GM19463 (cell line): ENCODE measurements around the gene HS2ST1.

ENCODE experiments used
- ATAC-seq: cut with Tn5 transposase; IDR thresholded peaks from one replicate; pipeline ENCODE4 v1.9.1; 2021; ENCODE audit warnings: mild to moderate bottlenecking, moderate library complexity; ENCODE audit not compliant: unreplicated experiment

The HS2ST1 gene

DNA sequence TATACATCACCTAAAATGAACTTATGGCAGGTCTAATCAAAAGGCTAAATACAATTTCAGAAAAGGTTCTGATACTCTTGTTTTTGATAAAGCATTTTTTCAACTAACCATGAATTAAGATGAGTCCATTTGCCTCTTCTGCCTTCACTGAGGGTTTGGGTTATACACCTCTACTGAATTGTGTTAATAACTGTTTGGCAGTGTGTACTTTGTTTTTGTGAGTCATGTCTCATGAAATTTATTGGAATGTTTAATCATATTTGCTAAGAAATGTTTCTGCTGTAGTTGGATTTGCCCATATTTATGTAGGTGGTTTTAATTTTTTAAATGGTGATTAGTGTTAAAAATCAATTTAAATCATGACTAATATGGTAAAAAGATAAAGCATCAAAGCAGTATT, 190.5 kb downstream of the HS2ST1 start:
- no peak for ATAC-seq

DNA sequence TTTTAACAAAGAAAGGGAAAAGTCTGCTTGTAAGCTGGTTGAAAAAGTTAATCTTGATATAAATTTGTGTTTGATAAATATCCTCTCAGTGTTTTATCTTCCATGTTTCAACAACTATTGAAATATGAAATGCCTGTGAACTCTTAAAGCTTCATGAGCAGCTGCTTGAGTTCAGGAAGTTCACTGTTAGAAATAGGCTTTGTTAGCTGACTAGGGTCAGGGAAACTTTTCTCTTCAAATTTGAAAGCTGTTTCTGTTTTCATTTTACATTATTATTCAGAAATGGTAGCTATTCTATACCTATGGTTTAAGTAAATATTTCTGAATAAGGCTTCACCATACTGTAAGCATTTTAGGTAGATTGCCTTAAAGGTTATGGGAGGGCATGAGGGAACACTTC, 191.7 kb downstream of the HS2ST1 start:
- ATAC-seq, result no peak

- ATAC-seq, result no peak
Observed at GRCh38 chr1:87106867-87107266, 192.4 kb downstream of the HS2ST1 start.

GRCh38 chr1:87108228-87108627, 193.8 kb downstream of the HS2ST1 start:
- no peak for ATAC-seq

DNA sequence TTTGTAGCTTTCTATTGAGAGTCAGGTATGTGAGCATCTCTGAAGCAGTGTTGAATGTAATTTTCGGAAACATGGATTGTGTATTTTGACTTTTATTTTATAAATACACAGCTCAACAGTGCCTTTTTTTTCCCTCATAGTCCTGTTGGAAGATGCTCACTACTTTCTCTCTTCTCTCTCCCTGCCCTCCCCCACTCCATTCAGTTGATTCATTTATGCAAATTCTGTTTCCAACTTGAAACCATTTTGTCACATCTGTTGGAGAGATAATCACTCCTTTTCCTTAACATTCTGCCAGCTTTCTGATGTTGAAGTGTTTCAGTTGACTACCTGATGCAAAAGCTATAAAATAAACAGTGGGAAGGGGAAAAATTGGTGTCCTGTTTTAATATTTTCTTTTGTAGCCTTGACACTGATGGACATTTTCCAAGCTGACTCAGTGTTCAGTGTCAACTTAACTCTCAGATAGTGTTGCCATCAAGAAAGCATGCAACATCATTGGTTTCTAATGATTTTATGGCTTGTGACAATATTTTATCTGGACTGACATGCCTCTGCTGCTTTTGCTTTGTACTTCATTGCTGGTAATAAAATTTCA, 194.5 kb downstream of the HS2ST1 start:
- no peak for ATAC-seq

DNA sequence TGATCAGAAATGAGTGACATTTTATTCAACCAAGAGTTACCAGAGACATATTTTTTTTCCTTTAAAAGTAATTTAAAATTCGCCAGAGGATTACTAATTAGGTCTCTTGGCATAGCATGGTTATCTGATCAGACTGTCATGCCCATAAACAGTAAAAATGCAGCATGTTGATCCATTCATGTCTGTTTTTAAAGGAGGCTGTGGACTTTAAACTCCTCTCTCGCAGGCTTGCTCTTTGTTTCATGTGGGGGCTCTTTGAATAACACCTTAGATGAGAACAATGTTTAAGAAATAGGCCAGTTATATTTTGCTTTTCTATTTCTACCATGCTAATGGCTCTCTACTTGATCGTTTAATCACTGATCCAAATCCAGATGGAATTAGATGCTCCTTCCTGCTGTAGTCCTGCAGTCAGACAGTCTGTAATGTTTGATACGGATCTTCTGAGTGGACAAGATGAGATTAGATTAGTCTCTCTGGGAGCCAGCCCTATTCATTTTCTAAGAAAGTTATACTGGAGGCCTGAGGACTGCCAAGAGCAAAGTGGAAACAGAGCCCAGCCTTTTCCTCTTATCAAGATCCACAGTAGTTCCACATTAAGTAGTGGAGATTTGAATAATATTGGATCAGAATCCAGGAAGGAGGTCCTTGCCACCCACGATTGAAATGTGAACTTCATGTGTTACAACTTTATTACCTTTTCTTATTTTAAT, 197.4 kb downstream of the HS2ST1 start:
- no peak for ATAC-seq

- no peak for ATAC-seq
Observed at GRCh38 chr1:87113313-87113712, 198.9 kb downstream of the HS2ST1 start.

DNA sequence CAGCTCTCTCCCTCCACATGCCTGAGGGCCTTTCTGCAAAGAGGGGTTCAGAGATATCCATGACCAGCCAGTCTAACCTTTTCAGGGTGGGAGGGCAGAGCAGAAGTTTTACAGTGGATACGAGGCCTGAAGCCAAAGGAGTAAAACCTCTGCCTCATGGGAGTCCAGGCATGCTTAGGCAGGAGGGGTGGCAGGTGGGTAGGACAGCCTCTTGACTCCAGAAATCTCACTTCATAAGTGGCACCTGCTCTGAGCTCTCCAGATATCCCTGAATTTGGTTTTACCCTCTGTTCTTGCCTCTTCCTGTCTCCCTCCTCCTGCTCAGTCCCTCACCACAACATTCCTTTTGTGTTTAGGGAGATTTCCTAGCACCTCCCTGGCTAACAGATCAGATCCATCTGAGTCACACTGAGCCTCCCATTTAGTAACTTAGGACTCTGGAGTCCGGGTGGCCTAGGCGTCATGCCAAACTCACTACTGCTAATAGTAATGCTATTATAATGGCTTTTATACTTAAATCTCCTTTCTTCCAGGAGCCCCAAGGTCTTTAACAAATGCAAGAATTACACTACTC, 201.0 kb downstream of the HS2ST1 start:
- no peak for ATAC-seq

GRCh38 chr1:87115891-87116290, 201.5 kb downstream of the HS2ST1 start:
- no peak for ATAC-seq

GRCh38 chr1:87117761-87118368, 203.4 kb downstream of the HS2ST1 start:
- ATAC-seq, result no peak

GRCh38 chr1:87119541-87120140, 205.2 kb downstream of the HS2ST1 start:
- ATAC-seq, result no peak

DNA sequence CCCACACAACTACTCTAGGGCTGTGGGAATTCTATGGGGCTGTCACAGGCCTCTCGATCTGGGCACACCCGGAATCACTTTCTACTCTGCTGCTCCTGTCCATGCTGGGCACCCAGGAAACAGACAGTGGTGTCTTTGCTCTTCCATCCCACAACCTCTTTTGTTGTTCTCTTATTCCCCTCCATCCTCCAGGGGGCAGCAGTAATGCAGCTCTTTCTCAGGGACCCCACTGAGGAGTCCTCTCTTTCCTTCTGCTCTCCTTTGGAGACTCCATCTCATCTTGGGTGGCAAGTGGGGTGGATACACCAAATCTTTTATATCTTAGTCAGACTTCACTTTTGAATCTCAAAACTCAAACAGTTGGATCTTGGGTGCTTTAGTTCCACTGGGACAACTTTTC, 206.3 kb downstream of the HS2ST1 start:
- ATAC-seq, result no peak

DNA sequence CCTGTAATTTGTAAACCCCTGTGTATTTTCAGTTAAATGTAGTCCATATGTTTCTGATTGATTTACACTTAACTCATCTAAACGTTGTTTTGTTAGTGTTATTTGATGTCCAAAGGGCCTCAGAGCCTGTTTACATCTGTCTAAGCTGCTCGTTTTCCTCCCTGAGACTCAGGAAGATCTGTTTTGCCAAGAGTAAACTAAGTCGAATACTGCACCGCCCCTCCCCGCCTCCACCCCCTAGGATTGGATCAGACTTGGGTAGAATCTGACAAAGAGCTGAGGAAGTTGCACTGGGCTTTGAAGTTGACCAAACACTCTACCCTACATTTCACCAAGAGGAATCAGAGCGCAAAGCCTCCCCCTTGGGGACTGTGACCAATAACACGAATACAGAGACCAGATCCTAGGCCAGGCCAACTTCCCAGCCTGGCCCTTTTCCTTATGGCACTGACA, 207.3 kb downstream of the HS2ST1 start:
- no peak for ATAC-seq

DNA sequence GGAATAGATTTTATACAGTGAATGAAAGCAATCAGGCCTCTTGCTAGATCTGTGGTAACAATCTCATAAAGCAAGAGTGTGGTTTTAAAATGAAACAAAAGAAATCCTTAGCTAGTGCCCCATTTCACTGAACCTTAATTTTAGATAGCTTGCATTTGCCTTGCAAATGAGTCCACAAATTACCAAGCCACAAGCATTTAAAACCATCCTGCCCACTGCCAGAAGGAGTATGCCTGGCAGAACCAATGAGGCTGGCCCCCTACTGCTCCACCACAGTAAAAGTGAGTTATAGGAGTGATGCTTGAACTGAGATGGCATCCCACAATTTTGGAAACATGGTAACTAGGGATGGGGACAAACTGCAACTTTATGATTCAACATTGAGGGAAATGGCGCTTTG, 207.8 kb downstream of the HS2ST1 start:
- ATAC-seq, result no peak

DNA sequence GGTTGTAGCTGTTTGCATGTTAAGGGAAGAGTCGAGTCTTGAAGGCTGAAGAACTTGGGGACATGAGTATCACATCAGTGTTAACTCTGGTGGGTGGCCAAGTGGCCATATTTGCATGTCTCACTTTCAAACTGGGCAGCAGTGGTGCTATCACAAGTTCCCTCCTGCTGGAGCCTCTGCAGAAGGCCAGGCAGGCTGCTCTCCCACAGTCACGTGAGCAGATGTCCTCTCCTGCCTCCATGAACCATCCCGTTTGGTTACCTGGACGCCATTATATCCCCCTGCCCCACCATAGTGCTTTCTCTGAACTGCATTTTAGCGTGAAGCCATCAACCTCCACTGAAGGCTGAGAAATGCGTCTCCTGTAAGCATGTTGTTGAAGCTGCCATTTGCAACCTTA, 209.2 kb downstream of the HS2ST1 start:
- no peak for ATAC-seq

DNA sequence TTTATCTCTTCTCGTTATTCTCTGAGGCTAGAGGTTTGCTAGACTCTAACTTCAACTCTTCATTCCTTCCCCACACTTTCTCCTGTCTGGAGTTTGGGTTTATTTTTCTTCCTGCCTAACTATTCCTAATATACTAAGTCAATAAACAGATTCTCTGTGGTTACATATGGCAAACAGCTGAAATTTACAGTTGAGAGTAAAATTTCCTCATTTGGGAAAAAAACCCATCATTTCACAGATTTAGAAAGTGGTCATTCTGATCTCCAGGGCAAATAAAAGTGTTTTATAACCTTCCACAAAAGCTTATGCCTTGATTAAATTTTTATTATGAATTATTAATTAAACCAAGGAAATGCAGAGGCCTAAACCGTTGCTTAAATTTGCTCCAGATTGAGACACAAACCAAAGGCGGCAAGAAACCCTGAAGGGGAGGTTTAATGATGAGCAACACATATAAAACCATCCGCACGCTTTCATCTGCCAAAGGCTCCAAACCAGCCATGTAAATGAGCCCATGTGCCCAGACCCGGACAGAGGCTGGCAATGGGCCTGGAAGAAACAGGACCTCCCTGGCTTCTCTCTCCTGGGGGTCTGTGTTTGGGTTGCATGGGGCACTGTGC, 212.6 kb downstream of the HS2ST1 start:
- no peak for ATAC-seq

- ATAC-seq, result no peak
Observed at GRCh38 chr1:87127581-87127980, 213.1 kb downstream of the HS2ST1 start.

GRCh38 chr1:87129038-87129437, 214.6 kb downstream of the HS2ST1 start:
- ATAC-seq, result no peak

- ATAC-seq, result no peak
Observed at GRCh38 chr1:87129606-87130005, 215.2 kb downstream of the HS2ST1 start.

- no peak for ATAC-seq
Observed at GRCh38 chr1:87130438-87130837, 216.0 kb downstream of the HS2ST1 start.

GRCh38 chr1:87131809-87132283, 217.4 kb downstream of the HS2ST1 start:
- ATAC-seq, result peak; percentile 97
